HepG2 (cell line): ENCODE results near the gene SMAD3. TPM values are rescaled to one million over a fixed set of nuclear protein-coding genes. Genes with fewer than 3 reads are reported as not detected.

Experiments
- AGO1 ChIP-seq: fragments of 200-400 bp; formaldehyde crosslinking; IDR thresholded peaks from 2 replicates; pipeline ENCODE4 v1.6.1; 2017; ENCODE audit warnings: mild to moderate bottlenecking, low read depth, low read length, moderate library complexity; ENCODE audit not compliant: poor library complexity, severe bottlenecking
- CHD2 ChIP-seq: IDR thresholded peaks from 2 replicates; pipeline ENCODE4 v1.6.1; 2011; ENCODE audit warnings: low read depth, low read length, improper control_type of control experiment
- ETV5 ChIP-seq: IDR thresholded peaks from 2 replicates; pipeline ENCODE4 v1.6.1; 2018; ENCODE audit warnings: missing biosample characterization, missing genetic modification reagents, inconsistent platforms, borderline replicate concordance
- MBNL3 ChIP-seq: fragments of 250-450 bp; sonication (Bioruptor Pico); conservative IDR thresholded peaks from 2 replicates; pipeline ENCODE4 v1.8.0; 2022; ENCODE audit warnings: mild to moderate bottlenecking, inconsistent platforms
- RFXANK ChIP-seq: IDR thresholded peaks from 2 replicates; pipeline ENCODE4 v1.6.1; 2016
- RORA ChIP-seq: sonication (generic); formaldehyde crosslinking; IDR thresholded peaks from 2 replicates; pipeline ENCODE4 v1.5.0; 2020; ENCODE audit warnings: mild to moderate bottlenecking, missing genetic modification reagents, moderate library complexity
- SPEN ChIP-seq: sonication (generic); formaldehyde crosslinking; IDR thresholded peaks from 2 replicates; pipeline ENCODE4 v1.5.1; 2020; ENCODE audit warnings: low read depth, mild to moderate bottlenecking, missing genetic modification reagents
- THYN1 ChIP-seq: sonication (generic); formaldehyde crosslinking; IDR thresholded peaks from 2 replicates; pipeline ENCODE4 v1.8.1; 2023; ENCODE audit warnings: low read depth, mild to moderate bottlenecking, moderate library complexity, missing genetic modification reagents, borderline replicate concordance
- U2AF2 ChIP-seq: fragments of 200-400 bp; formaldehyde crosslinking; IDR thresholded peaks from 2 replicates; pipeline ENCODE4 v1.6.1; 2017; ENCODE audit warnings: low read depth, mild to moderate bottlenecking, low read length
- ZBTB3 ChIP-seq: sonication (generic); formaldehyde crosslinking; IDR thresholded peaks from 2 replicates; pipeline ENCODE4 v1.4.0; 2020; ENCODE audit warnings: low read depth, mild to moderate bottlenecking, moderate library complexity, missing genetic modification reagents, borderline replicate concordance
- ZMYM2 ChIP-seq: sonication (generic); formaldehyde crosslinking; IDR thresholded peaks from 2 replicates; pipeline ENCODE4 v1.8.0; 2022; ENCODE audit warnings: mild to moderate bottlenecking, missing genetic modification reagents
- ZMYM3 ChIP-seq: sonication (generic); formaldehyde crosslinking; IDR thresholded peaks from 2 replicates; pipeline ENCODE4 v1.5.1; 2020; ENCODE audit warnings: mild to moderate bottlenecking, missing genetic modification reagents
- ZNF615 ChIP-seq: sonication (generic); formaldehyde crosslinking; IDR thresholded peaks from 2 replicates; pipeline ENCODE4 v1.5.0; 2020; ENCODE audit warnings: mild to moderate bottlenecking, missing genetic modification reagents, borderline replicate concordance
- ZNF616 ChIP-seq: sonication (generic); formaldehyde crosslinking; IDR thresholded peaks from 2 replicates; pipeline ENCODE4 v1.5.0; 2020; ENCODE audit warnings: low read depth, mild to moderate bottlenecking, missing genetic modification reagents
- polyA plus RNA-seq, 8 experiments: library from polyadenylated mRNA; depleted of rRNA in 3 of 8; stranded (reverse) in 7 of 8; unstranded in 1 of 8; fragments of >200 nt; fragmentation: Illumina TruSeq in 4 of 8; extraction: Trizol in 4 of 8; gene quantifications; 2 replicates each; pipeline versions ENCODE4 v1.2.1 to v1.2.3, GENCODE V29; 2011 to 2016; ENCODE audit warnings: low read depth in 4 of 8, missing spikeins in 1 of 8, mixed read lengths in 1 of 8; ENCODE audit not compliant: insufficient read depth in 1 of 8
- total RNA-seq, 5 experiments: library from RNA; depleted of rRNA; stranded (reverse); fragments of >200 nt; fragmentation: Illumina TruSeq; extraction: Trizol; gene quantifications; 2 replicates each; pipeline ENCODE4 v1.2.3, GENCODE V29; 2016; ENCODE audit warnings: low read depth in 1 of 5
- TF ChIP-seq, protein P1 (sequence below): sonication (generic); formaldehyde crosslinking; IDR thresholded peaks from 2 replicates; pipeline ENCODE4 v1.5.1; 2020; ENCODE audit warnings: mild to moderate bottlenecking, missing genetic modification reagents, moderate library complexity
- TF ChIP-seq, protein P2 (sequence below): sonication (generic); formaldehyde crosslinking; conservative IDR thresholded peaks from 2 replicates; pipeline ENCODE4 v1.8.0; 2022; ENCODE audit warnings: low read depth, missing genetic modification reagents
- TF ChIP-seq, protein P3 (sequence below): sonication (generic); formaldehyde crosslinking; IDR thresholded peaks from 2 replicates; pipeline ENCODE4 v1.4.0; 2020; ENCODE audit warnings: missing genetic modification reagents, borderline replicate concordance
- TF ChIP-seq, protein P4 (sequence below): sonication (generic); formaldehyde crosslinking; IDR thresholded peaks from 2 replicates; pipeline ENCODE4 v1.9.0; 2021; ENCODE audit warnings: missing genetic modification reagents, mild to moderate bottlenecking, borderline replicate concordance

SMAD3 gene
- total and polyA plus RNA-seq, 2 of the 13 experiments (the other 11 are each of a cell fraction or from before 2014, with no cell fraction given): 8.6 to 56.3 TPM

DNA sequence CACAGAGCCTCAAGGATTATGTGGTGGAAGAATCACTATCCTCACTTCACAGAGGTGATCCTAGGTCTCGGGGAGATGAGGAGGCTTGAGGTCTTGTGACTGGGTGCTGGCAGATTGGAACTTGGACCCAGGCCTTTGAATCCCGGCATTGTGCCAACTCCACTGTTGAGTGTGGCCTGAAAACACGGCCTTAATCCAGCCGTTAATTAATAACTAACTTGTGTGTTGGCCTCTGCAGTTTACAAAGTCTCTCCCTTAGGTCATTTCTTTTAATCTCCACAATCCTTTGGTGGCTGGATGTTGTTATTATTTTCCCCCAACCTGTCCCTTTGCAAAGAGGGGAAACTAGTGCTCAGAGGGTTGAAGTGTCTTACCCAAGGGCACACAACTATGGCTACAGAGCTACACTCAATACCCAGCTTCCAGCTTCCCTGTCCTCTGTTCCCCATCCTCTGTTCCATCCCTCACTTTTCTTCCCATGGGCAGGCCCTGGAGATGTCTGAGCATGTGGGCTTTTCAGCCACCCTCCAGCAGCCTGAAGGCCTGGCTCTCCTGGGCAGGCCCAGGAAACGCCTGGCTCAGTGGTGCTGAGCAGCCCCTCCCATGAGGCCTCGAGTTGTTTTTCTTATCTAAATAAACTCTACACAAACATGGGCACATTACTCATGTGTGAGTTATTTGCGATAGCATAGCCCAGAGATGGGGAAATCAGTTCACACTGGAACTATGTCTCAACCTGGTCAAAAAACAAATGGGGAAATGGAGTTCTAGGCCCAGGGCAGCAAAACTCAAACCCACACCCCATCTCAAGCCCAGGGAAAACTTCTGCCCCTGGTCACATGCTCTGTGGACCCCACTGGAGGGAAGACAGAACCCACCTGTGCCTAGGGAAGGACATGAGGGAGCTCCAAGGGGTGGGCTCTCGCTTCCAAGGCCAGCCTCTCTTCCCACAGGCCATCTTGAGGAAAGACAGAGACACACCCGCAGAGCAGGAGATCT lies 16.8 kb upstream of the SMAD3 start (continued):
- TF ChIP-seq ZMYM2 (CRISPR knock-in tag) (no peak), AGO1 (no peak), SPEN (CRISPR knock-in tag) (peak; percentile 77), U2AF2 (no peak), ZNF615 (CRISPR knock-in tag) (no peak), CHD2 (0 out of 2 replicates have a peak, but pooled peaks have one; percentile 43), ZNF616 (CRISPR knock-in tag) (0 out of 2 replicates have a peak, but pooled peaks have one; percentile 4), MBNL3 (no peak), ETV5 (CRISPR knock-in tag) (peak; percentile 63; the same call in 1 of the 2 replicates), RORA (CRISPR knock-in tag) (no peak), ZMYM3 (CRISPR knock-in tag) (peak; percentile 47; the same call in 1 of the 2 replicates), RFXANK (CRISPR knock-in tag) (no peak), ZBTB3 (CRISPR knock-in tag) (no peak), THYN1 (CRISPR knock-in tag) (no peak)
- TF ChIP-seq, protein P1, sequence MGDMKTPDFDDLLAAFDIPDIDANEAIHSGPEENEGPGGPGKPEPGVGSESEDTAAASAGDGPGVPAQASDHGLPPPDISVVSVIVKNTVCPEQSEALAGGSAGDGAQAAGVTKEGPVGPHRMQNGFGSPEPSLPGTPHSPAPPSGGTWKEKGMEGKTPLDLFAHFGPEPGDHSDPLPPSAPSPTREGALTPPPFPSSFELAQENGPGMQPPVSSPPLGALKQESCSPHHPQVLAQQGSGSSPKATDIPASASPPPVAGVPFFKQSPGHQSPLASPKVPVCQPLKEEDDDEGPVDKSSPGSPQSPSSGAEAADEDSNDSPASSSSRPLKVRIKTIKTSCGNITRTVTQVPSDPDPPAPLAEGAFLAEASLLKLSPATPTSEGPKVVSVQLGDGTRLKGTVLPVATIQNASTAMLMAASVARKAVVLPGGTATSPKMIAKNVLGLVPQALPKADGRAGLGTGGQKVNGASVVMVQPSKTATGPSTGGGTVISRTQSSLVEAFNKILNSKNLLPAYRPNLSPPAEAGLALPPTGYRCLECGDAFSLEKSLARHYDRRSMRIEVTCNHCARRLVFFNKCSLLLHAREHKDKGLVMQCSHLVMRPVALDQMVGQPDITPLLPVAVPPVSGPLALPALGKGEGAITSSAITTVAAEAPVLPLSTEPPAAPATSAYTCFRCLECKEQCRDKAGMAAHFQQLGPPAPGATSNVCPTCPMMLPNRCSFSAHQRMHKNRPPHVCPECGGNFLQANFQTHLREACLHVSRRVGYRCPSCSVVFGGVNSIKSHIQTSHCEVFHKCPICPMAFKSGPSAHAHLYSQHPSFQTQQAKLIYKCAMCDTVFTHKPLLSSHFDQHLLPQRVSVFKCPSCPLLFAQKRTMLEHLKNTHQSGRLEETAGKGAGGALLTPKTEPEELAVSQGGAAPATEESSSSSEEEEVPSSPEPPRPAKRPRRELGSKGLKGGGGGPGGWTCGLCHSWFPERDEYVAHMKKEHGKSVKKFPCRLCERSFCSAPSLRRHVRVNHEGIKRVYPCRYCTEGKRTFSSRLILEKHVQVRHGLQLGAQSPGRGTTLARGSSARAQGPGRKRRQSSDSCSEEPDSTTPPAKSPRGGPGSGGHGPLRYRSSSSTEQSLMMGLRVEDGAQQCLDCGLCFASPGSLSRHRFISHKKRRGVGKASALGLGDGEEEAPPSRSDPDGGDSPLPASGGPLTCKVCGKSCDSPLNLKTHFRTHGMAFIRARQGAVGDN (CRISPR knock-in tag): peak; percentile 95
- TF ChIP-seq, protein P2, sequence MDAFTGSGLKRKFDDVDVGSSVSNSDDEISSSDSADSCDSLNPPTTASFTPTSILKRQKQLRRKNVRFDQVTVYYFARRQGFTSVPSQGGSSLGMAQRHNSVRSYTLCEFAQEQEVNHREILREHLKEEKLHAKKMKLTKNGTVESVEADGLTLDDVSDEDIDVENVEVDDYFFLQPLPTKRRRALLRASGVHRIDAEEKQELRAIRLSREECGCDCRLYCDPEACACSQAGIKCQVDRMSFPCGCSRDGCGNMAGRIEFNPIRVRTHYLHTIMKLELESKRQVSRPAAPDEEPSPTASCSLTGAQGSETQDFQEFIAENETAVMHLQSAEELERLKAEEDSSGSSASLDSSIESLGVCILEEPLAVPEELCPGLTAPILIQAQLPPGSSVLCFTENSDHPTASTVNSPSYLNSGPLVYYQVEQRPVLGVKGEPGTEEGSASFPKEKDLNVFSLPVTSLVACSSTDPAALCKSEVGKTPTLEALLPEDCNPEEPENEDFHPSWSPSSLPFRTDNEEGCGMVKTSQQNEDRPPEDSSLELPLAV: no peak
- TF ChIP-seq, protein P3, sequence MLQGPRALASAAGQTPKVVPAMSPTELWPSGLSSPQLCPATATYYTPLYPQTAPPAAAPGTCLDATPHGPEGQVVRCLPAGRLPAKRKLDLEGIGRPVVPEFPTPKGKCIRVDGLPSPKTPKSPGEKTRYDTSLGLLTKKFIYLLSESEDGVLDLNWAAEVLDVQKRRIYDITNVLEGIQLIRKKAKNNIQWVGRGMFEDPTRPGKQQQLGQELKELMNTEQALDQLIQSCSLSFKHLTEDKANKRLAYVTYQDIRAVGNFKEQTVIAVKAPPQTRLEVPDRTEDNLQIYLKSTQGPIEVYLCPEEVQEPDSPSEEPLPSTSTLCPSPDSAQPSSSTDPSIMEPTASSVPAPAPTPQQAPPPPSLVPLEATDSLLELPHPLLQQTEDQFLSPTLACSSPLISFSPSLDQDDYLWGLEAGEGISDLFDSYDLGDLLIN: no peak
- TF ChIP-seq, protein P4, sequence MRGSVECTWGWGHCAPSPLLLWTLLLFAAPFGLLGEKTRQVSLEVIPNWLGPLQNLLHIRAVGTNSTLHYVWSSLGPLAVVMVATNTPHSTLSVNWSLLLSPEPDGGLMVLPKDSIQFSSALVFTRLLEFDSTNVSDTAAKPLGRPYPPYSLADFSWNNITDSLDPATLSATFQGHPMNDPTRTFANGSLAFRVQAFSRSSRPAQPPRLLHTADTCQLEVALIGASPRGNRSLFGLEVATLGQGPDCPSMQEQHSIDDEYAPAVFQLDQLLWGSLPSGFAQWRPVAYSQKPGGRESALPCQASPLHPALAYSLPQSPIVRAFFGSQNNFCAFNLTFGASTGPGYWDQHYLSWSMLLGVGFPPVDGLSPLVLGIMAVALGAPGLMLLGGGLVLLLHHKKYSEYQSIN (CRISPR knock-in tag): no peak
